GM13977 (cell line): Measurements from ENCODE around the gene SHB.

ENCODE experiments used
- DNase-seq: peaks from one replicate; pipeline ENCODE4 v3.0.0; 2012; ENCODE audit warnings: low spot score
- CTCF ChIP-seq: IDR thresholded peaks from 2 replicates; pipeline ENCODE4 v1.5.1; 2012; ENCODE audit warnings: mild to moderate bottlenecking, control low read depth; ENCODE audit not compliant: insufficient read depth; ENCODE audit errors: extremely low read depth, missing control alignments
- in situ Hi-C: fragments of 300-500 bp; cut with MboI; formaldehyde crosslinking; loops from one replicate; pipeline ENCODE4 v1.12.0; 2022; ENCODE audit warnings: low sequenced_read_pairs, low pct_unique_long_range_greater_than_20kb, mixed read lengths, inconsistent platforms; ENCODE audit not compliant: unreplicated experiment

SHB gene

GRCh38 chr9:37961351-37961750 is 107.7 kb downstream of the SHB start:
- in situ Hi-C loops = no loop called here
- TF ChIP-seq CTCF = no peak
- DNase-seq = no peak

GRCh38 chr9:37960631-37961030 is 108.4 kb downstream of the SHB start:
- DNase-seq = no peak
- in situ Hi-C loops = no loop called here
- no peak for TF ChIP-seq CTCF

DNA sequence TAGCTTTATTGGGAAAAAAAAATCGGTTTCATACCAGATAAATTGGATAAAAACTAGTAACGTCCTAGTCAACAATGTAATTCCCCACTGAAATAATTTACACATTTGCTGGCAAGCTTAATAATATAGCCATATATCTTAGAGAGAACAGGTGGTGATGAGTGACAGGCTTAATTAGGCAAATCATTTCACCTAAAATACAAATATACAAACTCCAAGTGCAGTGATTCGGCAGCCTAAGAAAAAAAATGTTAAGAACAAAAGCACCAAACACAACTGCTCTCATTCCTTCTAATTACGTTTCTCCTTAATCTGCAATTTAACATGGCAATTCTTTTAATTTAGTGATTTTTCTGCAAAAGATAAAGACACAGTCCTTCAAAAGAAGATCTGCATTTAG is 109.1 kb downstream of the SHB start:
- TF ChIP-seq CTCF = no peak
- in situ Hi-C loops = no loop called here
- no peak for DNase-seq

DNA sequence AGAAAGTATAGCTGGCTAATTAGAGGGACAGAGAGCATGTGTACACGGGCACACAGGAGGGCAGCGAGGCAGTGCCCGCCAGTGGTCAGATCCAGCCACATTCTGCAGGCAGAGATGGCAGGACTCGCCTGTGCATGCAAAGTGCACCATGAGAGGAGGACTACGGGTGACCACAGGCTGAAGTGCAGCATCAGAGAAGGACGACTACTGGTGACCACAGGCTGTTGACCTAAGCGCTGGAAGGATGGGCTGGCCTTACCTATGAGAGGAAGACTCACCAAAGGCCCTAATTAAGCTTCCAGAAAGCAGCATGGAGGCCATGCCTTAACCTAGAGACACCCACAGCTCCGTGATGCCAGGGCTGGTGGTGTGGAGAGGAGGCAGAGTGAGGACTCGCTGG is 110.9 kb downstream of the SHB start:
- in situ Hi-C loops = no loop called here
- no peak for DNase-seq
- TF ChIP-seq CTCF = no peak

DNA sequence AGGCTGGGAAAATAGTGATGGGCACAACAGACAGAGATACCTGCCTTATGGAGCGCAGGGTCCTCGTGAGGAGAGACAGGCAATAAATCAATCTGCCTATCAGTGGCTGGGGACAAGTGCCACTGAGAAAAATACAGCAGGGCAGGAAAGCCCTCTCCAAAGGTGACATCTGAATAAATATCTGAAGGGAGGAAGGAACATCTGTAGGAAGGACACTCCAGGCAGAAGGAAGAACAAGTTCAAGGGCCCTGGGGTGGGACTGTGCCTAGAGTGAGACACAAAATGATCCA is 111.4 kb downstream of the SHB start:
- in situ Hi-C loops = no loop called here
- DNase-seq = no peak
- TF ChIP-seq CTCF = no peak

- in situ Hi-C loops = no loop called here
- no peak for TF ChIP-seq CTCF
- no peak for DNase-seq
Measured at GRCh38 chr9:37956904-37957663, 111.9 kb downstream of the SHB start.

DNA sequence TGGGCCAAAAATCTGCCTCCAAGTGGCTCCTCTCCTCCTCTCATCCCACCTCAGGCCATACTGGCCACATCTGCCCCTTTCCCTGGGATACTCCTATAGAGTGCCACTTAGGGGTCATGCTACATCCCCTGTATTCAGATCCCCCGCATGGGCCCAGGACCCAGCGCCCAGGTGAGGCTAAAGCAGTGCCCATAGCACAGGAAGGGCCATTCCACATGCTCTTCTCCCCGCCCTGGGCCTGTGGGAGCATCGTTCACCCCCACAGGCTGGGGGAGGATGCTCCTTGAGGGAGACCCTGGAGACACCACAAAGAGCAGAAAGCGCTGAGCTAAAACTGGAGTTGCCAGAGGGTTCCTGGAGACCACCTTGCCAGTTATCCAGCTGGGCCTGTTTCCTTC is 112.6 kb downstream of the SHB start:
- in situ Hi-C loops = no loop called here
- no peak for DNase-seq
- no peak for TF ChIP-seq CTCF
